ENCODE measurements around the gene RTF2.

DNA sequence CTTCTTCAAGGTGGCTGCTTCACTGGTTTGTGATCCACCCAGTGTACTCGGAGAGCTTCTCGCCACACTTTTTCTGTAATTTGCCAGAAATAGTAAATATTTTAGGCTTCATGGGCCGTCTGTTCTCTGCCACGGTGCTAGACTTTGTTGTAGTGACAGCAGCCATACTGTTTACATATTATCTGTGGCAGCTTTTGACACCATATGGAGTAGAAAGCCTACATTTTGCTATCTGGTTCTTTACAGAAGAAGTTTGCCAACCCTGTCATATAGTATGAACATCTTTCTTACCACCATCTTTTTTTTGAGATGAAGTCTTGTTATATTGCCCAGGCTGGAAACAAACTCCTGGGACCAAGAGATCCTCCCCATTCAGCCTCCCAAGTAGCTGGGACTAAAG lies 97.1 kb downstream of the RTF2 start:
- TF ChIP-seq SMC3 (conservative IDR thresholded peaks at IDR 0.05; ENCODE audit: poor library complexity), result no peak
- TF ChIP-seq, protein P1, sequence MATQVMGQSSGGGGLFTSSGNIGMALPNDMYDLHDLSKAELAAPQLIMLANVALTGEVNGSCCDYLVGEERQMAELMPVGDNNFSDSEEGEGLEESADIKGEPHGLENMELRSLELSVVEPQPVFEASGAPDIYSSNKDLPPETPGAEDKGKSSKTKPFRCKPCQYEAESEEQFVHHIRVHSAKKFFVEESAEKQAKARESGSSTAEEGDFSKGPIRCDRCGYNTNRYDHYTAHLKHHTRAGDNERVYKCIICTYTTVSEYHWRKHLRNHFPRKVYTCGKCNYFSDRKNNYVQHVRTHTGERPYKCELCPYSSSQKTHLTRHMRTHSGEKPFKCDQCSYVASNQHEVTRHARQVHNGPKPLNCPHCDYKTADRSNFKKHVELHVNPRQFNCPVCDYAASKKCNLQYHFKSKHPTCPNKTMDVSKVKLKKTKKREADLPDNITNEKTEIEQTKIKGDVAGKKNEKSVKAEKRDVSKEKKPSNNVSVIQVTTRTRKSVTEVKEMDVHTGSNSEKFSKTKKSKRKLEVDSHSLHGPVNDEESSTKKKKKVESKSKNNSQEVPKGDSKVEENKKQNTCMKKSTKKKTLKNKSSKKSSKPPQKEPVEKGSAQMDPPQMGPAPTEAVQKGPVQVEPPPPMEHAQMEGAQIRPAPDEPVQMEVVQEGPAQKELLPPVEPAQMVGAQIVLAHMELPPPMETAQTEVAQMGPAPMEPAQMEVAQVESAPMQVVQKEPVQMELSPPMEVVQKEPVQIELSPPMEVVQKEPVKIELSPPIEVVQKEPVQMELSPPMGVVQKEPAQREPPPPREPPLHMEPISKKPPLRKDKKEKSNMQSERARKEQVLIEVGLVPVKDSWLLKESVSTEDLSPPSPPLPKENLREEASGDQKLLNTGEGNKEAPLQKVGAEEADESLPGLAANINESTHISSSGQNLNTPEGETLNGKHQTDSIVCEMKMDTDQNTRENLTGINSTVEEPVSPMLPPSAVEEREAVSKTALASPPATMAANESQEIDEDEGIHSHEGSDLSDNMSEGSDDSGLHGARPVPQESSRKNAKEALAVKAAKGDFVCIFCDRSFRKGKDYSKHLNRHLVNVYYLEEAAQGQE (IDR thresholded peaks at IDR 0.05; ENCODE audit: borderline replicate concordance), result no peak
- TF ChIP-seq, protein P2, sequence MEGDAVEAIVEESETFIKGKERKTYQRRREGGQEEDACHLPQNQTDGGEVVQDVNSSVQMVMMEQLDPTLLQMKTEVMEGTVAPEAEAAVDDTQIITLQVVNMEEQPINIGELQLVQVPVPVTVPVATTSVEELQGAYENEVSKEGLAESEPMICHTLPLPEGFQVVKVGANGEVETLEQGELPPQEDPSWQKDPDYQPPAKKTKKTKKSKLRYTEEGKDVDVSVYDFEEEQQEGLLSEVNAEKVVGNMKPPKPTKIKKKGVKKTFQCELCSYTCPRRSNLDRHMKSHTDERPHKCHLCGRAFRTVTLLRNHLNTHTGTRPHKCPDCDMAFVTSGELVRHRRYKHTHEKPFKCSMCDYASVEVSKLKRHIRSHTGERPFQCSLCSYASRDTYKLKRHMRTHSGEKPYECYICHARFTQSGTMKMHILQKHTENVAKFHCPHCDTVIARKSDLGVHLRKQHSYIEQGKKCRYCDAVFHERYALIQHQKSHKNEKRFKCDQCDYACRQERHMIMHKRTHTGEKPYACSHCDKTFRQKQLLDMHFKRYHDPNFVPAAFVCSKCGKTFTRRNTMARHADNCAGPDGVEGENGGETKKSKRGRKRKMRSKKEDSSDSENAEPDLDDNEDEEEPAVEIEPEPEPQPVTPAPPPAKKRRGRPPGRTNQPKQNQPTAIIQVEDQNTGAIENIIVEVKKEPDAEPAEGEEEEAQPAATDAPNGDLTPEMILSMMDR (IDR thresholded peaks at IDR 0.05; ENCODE audit: poor library complexity, severe bottlenecking), result no peak
- TF ChIP-seq EP300 (conservative IDR thresholded peaks at IDR 0.05; ENCODE audit: poor library complexity, severe bottlenecking), result no peak
- TF ChIP-seq TAF1 (IDR thresholded peaks at IDR 0.05; ENCODE audit: low read depth), result no peak
- no peak for TF ChIP-seq MXI1 (conservative IDR thresholded peaks at IDR 0.05; ENCODE audit: poor library complexity, severe bottlenecking)
